HEK293T (cell line): ENCODE results near the gene VSTM2L.

Experiments
- CTCF ChIA-PET: fragments of 350-600 bp; formaldehyde crosslinking; extraction: SDS; loops from one replicate; lab custom pipeline; 2021; ENCODE audit warnings: antibody characterized with exemption, inconsistent platforms; lab: Yijun Ruan, JAX
- POLR2A ChIA-PET: fragments of 350-600 bp; formaldehyde crosslinking; extraction: SDS; loops from one replicate; lab custom pipeline; 2020; ENCODE audit warnings: antibody characterized with exemption, inconsistent platforms; lab: Yijun Ruan, JAX
- DNase-seq: peaks from one replicate; pipeline ENCODE4 v3.0.0; 2012; ENCODE audit warnings: mixed read lengths; ENCODE audit errors: extremely low spot score
- ARNT ChIP-seq: fragments of 450-650 bp; IDR thresholded peaks from 2 replicates; pipeline ENCODE4 v1.6.1; 2017; ENCODE audit warnings: mild to moderate bottlenecking
- BHLHE40 ChIP-seq: fragments of 450-650 bp; IDR thresholded peaks from 2 replicates; pipeline ENCODE4 v1.6.1; 2016; ENCODE audit warnings: mild to moderate bottlenecking, moderate library complexity, borderline replicate concordance
- CTBP1 ChIP-seq: fragments of 450-650 bp; IDR thresholded peaks from 2 replicates; pipeline ENCODE4 v1.6.1; 2016; ENCODE audit warnings: borderline replicate concordance
- ELF4 ChIP-seq: fragments of 450-650 bp; IDR thresholded peaks from 2 replicates; pipeline ENCODE4 v1.6.1; 2017; ENCODE audit warnings: antibody characterized with exemption
- FOXA1 ChIP-seq: fragments of 450-650 bp; IDR thresholded peaks from 2 replicates; pipeline ENCODE4 v1.6.1; 2016; ENCODE audit warnings: mild to moderate bottlenecking
- FOXK2 ChIP-seq: fragments of 450-650 bp; IDR thresholded peaks from 2 replicates; pipeline ENCODE4 v1.6.1; 2016; ENCODE audit warnings: mild to moderate bottlenecking
- FOXM1 ChIP-seq: fragments of 450-650 bp; IDR thresholded peaks from 2 replicates; pipeline ENCODE4 v1.6.1; 2017; ENCODE audit warnings: mild to moderate bottlenecking, borderline replicate concordance
- HDGF ChIP-seq: fragments of 450-650 bp; IDR thresholded peaks from 2 replicates; pipeline ENCODE4 v1.6.1; 2017; ENCODE audit warnings: antibody characterized with exemption, borderline replicate concordance
- L3MBTL2 ChIP-seq: fragments of 450-650 bp; conservative IDR thresholded peaks from 2 replicates; pipeline ENCODE4 v1.6.1; 2016; ENCODE audit warnings: mild to moderate bottlenecking
- LEF1 ChIP-seq: fragments of 450-650 bp; IDR thresholded peaks from 2 replicates; pipeline ENCODE4 v1.6.1; 2017; ENCODE audit warnings: mild to moderate bottlenecking, borderline replicate concordance
- NFRKB ChIP-seq: fragments of 450-650 bp; IDR thresholded peaks from 2 replicates; pipeline ENCODE4 v1.6.1; 2016; ENCODE audit warnings: mild to moderate bottlenecking, moderate library complexity
- PKNOX1 ChIP-seq: fragments of 450-650 bp; IDR thresholded peaks from 2 replicates; pipeline ENCODE4 v1.6.1; 2016
- SP1 ChIP-seq: fragments of 450-650 bp; IDR thresholded peaks from 2 replicates; pipeline ENCODE4 v1.6.1; 2017
- SUZ12 ChIP-seq: fragments of 450-650 bp; IDR thresholded peaks from 2 replicates; pipeline ENCODE4 v1.6.1; 2016; ENCODE audit warnings: mild to moderate bottlenecking
- TARDBP ChIP-seq: fragments of 450-650 bp; IDR thresholded peaks from 2 replicates; pipeline ENCODE4 v1.6.1; 2016
- ZNF384 ChIP-seq: fragments of 450-650 bp; IDR thresholded peaks from 2 replicates; pipeline ENCODE4 v1.6.1; 2016

VSTM2L gene

GRCh38 chr20:37878835-37879599 is 23.9 kb upstream of the VSTM2L start:
- POLR2A ChIA-PET: no interaction called here
- peak; percentile 31 for DNase-seq
- CTCF ChIA-PET: no interaction called here
- TF ChIP-seq NFRKB (no peak), SUZ12 (no peak), ZNF384 (no peak), CTBP1 (no peak), FOXM1 (no peak), HDGF (no peak), ARNT (no peak), BHLHE40 (no peak), PKNOX1 (no peak), LEF1 (no peak), FOXA1 (no peak), L3MBTL2 (no peak)

GRCh38 chr20:37879843-37880242 is 23.1 kb upstream of the VSTM2L start:
- DNase-seq: no peak
- TF ChIP-seq FOXK2 (no peak), ZNF384 (0 out of 2 replicates have a peak, but pooled peaks have one; percentile 23), TARDBP (no peak)
- CTCF ChIA-PET: no interaction called here
- POLR2A ChIA-PET: no interaction called here

GRCh38 chr20:37880726-37881591 is 22.0 kb upstream of the VSTM2L start:
- ChIA-PET POLR2A (no interaction called here), CTCF (interaction anchor here (0.7 kb wide), 1 partner anchor 305 kb away, joined by 3 read pairs; no protein-coding TSS in a partner anchor)
- TF ChIP-seq SUZ12 (no peak), PKNOX1 (no peak), ELF4 (no peak), BHLHE40 (no peak), NFRKB (no peak), FOXK2 (no peak), HDGF (no peak), L3MBTL2 (no peak)
- peak; percentile 34 for DNase-seq

GRCh38 chr20:37881601-37882343 is 21.2 kb upstream of the VSTM2L start:
- DNase-seq: no peak
- ChIA-PET CTCF (interaction anchor here (0.8 kb wide), 1 partner anchor 21 kb away, joined by 3 read pairs; the partner anchor contains the start of gene VSTM2L), POLR2A (no interaction called here)
- no peak for TF ChIP-seq FOXA1
- no peak for TF ChIP-seq TARDBP
- TF ChIP-seq SUZ12: no peak
- TF ChIP-seq ZNF384: no peak
- TF ChIP-seq FOXK2: no peak

GRCh38 chr20:37882961-37883712 is 19.8 kb upstream of the VSTM2L start:
- ChIA-PET POLR2A (no interaction called here), CTCF (no interaction called here)
- TF ChIP-seq TARDBP: no peak
- no peak for TF ChIP-seq CTBP1
- no peak for TF ChIP-seq LEF1
- no peak for TF ChIP-seq L3MBTL2
- no peak for TF ChIP-seq HDGF
- TF ChIP-seq SP1: no peak
- TF ChIP-seq ZNF384: no peak
- no peak for TF ChIP-seq NFRKB
- TF ChIP-seq FOXA1: no peak
- no peak for TF ChIP-seq ARNT
- no peak for TF ChIP-seq FOXM1
- TF ChIP-seq PKNOX1: no peak
- TF ChIP-seq BHLHE40: no peak
- TF ChIP-seq FOXK2: no peak
- no peak for TF ChIP-seq ELF4
- TF ChIP-seq SUZ12: no peak
- DNase-seq: no peak
